ENCODE measurements around the gene RPL18.
A peak's percentile ranks its signal among the peaks of the same experiment; 100 is the strongest.

DNA sequence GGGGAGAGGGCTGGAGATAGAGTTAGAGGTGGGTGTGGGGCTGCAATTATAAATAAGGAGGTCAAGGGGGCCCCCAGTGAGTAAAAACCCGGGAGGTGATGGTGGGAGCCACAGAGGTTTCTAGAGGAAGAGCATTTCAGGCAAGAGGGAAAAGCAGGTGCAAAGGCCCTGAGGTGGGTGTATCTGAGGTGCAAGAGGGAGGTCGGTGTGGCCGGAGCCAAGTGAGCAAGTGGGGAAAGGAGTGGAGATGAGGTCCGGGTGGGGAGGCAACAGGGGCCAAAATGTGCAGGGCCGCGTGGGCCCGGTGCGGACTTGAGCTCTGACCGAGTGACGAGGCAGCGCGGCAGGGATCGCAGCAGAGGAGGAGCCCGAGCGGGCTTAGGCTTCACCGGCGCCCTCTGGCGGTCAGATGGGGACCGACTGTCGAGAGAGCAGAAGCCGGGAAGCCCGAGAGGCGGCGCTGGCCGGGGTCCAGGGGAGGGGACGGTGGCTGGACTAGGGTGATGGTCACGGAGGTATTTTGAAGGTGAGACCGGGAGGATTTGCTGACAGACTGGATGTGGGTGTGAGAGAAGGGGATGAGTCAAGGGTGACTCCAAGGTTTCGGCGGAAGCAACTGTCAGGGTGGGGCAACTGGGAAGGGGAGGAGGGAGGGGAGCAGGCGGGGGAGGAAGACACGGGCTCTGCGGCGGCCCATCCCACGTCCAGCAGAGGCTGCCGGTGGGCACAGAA, 30.1 kb downstream of the RPL18 start:
- TF ChIP-seq, protein P1, sequence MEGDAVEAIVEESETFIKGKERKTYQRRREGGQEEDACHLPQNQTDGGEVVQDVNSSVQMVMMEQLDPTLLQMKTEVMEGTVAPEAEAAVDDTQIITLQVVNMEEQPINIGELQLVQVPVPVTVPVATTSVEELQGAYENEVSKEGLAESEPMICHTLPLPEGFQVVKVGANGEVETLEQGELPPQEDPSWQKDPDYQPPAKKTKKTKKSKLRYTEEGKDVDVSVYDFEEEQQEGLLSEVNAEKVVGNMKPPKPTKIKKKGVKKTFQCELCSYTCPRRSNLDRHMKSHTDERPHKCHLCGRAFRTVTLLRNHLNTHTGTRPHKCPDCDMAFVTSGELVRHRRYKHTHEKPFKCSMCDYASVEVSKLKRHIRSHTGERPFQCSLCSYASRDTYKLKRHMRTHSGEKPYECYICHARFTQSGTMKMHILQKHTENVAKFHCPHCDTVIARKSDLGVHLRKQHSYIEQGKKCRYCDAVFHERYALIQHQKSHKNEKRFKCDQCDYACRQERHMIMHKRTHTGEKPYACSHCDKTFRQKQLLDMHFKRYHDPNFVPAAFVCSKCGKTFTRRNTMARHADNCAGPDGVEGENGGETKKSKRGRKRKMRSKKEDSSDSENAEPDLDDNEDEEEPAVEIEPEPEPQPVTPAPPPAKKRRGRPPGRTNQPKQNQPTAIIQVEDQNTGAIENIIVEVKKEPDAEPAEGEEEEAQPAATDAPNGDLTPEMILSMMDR (conservative IDR thresholded peaks at IDR 0.05 in 1 of 2, IDR thresholded peaks at IDR 0.05 in 1 of 2; ENCODE audit: low read depth in 1 of 2, low read length in 2 of 2) = peak; percentile 85 to 90
- TF ChIP-seq EZH2 (IDR thresholded peaks at IDR 0.05; ENCODE audit: low read length, missing control alignments) = no peak

Data from fibroblast of lung (primary cell).